VCaP (cell line): ENCODE measurements around the gene DAP.

Experiments
- H3K27ac ChIP-seq: fragments of 450-650 bp; 2 replicates; pipeline ENCODE4 v1.5.1; 2017
- TF ChIP-seq, protein P1 (sequence below): fragments of 450-650 bp; conservative IDR thresholded peaks from 2 replicates; pipeline ENCODE4 v1.5.1; 2017; ENCODE audit warnings: mild to moderate bottlenecking, moderate library complexity

Gene DAP

GRCh38 chr5:10672146-10673016 is 88.7 kb downstream of the DAP start:
- TF ChIP-seq, protein P1, sequence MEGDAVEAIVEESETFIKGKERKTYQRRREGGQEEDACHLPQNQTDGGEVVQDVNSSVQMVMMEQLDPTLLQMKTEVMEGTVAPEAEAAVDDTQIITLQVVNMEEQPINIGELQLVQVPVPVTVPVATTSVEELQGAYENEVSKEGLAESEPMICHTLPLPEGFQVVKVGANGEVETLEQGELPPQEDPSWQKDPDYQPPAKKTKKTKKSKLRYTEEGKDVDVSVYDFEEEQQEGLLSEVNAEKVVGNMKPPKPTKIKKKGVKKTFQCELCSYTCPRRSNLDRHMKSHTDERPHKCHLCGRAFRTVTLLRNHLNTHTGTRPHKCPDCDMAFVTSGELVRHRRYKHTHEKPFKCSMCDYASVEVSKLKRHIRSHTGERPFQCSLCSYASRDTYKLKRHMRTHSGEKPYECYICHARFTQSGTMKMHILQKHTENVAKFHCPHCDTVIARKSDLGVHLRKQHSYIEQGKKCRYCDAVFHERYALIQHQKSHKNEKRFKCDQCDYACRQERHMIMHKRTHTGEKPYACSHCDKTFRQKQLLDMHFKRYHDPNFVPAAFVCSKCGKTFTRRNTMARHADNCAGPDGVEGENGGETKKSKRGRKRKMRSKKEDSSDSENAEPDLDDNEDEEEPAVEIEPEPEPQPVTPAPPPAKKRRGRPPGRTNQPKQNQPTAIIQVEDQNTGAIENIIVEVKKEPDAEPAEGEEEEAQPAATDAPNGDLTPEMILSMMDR: no peak
- no peak overlapping the region for H3K27ac ChIP-seq

- H3K27ac ChIP-seq: no peak overlapping the region
- TF ChIP-seq, protein P1: no peak
Measured at GRCh38 chr5:10671041-10672008, 89.7 kb downstream of the DAP start.

DNA sequence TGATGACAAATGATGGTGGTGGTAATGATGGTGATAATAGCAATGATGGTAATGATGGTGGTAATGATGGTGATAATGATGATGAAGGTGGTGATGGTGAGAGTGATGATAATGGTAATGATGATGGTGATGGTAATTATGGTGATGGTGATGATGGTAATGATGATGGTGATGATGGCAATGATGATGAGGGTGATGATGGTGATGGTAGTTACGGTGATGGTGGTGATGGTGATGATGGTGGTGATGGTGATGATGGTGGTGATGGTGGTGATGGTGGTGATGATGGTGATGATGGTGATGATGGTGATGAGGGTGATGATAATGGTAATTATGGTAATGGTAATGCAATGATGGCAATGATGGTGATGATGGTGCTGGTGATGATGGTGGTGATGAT is 91.1 kb downstream of the DAP start:
- TF ChIP-seq, protein P1: no peak
- H3K27ac ChIP-seq: no peak overlapping the region

DNA sequence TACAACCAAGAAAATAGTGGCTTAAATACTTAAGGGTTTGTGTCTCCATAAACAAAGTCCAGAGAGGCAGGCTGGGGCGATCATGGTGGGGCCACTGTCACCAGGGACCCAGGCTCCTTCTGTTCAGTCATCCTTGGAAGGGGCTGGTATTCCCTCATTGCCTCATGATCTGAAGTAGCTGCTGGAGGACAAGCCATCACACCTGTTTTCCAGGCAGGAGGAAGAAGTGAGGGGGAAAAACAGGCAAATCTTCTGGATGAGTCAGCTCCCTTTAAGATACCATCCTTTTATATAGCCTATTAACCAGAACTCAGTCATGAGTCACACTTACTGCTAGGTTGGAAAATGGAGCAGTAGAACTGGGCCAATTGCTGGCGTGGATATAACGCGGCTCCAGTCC is 92.3 kb downstream of the DAP start:
- TF ChIP-seq, protein P1: no peak
- H3K27ac ChIP-seq: no peak overlapping the region

DNA sequence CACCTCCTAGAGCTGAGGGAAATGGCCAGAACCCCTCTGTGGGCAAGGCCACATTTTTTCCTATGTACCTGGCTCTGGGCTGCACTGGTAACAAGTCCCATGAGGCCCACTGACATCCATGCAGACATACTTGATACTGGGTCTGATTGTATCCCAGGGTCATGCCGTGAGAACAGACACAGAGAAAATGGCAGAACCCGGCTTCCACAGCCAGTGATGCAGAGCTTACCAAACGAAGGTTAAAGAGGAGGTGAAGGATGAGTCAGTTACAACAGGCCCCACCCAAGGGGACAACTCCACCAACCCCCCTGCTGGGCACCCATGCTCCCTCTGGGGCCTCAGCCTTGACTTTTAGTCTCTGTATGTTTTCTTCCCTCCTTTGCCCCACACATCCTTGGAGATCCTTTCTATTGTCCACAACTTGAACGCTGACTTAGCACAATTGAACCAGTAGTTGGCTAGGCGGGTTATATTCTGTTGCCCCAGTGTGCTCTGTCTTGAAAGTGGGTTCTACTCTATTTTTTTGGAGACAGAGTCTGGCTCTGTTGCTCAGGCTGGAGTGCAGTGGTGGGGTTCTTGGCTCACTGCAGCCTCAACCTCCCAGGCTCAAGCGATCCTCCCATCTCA is 93.5 kb downstream of the DAP start:
- TF ChIP-seq, protein P1: no peak
- H3K27ac ChIP-seq: no peak overlapping the region

GRCh38 chr5:10666531-10667299 is 94.3 kb downstream of the DAP start:
- TF ChIP-seq, protein P1: no peak
- no peak overlapping the region for H3K27ac ChIP-seq
